ENCODE measurements around the gene MTARC1.

DNA sequence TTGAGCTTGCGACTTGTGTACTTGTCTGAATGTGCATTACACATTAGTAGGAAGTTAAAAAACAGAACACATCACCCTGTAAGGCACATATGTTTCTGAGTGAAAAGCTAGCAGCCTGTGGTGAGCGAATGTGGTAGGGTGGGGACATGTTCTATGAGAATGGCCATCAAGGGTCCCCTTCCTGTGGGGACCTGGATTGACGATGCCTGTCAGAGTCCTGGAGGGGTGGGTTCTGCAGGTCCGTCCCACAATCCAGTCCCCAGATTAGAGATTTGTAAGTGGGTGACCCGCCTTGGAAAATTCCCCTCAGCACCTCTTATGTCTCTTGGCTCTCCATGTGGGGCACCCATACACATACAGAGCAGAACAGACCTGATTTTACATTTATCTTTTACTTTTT, 40.0 kb downstream of the MTARC1 start:
- TF ChIP-seq, protein P1, sequence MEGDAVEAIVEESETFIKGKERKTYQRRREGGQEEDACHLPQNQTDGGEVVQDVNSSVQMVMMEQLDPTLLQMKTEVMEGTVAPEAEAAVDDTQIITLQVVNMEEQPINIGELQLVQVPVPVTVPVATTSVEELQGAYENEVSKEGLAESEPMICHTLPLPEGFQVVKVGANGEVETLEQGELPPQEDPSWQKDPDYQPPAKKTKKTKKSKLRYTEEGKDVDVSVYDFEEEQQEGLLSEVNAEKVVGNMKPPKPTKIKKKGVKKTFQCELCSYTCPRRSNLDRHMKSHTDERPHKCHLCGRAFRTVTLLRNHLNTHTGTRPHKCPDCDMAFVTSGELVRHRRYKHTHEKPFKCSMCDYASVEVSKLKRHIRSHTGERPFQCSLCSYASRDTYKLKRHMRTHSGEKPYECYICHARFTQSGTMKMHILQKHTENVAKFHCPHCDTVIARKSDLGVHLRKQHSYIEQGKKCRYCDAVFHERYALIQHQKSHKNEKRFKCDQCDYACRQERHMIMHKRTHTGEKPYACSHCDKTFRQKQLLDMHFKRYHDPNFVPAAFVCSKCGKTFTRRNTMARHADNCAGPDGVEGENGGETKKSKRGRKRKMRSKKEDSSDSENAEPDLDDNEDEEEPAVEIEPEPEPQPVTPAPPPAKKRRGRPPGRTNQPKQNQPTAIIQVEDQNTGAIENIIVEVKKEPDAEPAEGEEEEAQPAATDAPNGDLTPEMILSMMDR (IDR thresholded peaks at IDR 0.05), result no peak
- TF ChIP-seq POLR2A (IDR thresholded peaks at IDR 0.05), result no peak
